GM12878 (cell line): ENCODE results near the gene ACCS. TPM values are rescaled to one million over a fixed set of nuclear protein-coding genes. Genes with fewer than 3 reads are reported as not detected.

Source experiments
- ATAC-seq: fragments of 200-7000 bp; cut with Tn5 transposase; 3 replicates; pipeline ENCODE4 v1.9.1; 2020; ENCODE audit warnings: mild to moderate bottlenecking, moderate library complexity
- BruUV-seq: library from RNA; stranded (reverse); fragments of 400-500 nt; replicated peaks from 2 replicates; lab custom pipeline; 2021; lab: Mats Ljungman, UMichigan
- CTCF ChIA-PET: fragments of 300-600 bp; sonication (Branson Sonifier 250); formaldehyde crosslinking; extraction: SDS; loops from one replicate; lab custom pipeline; 2021; ENCODE audit warnings: inconsistent platforms; lab: Yijun Ruan, JAX
- POLR2A ChIA-PET: fragments of 350-600 bp; formaldehyde crosslinking; extraction: SDS; loops from one replicate; lab custom pipeline; 2021; ENCODE audit warnings: inconsistent platforms; lab: Charles Lee
- RAD21 ChIA-PET: fragments of 300-600 bp; sonication (Branson Sonifier 250); formaldehyde crosslinking; loops from one replicate; lab custom pipeline; 2023; ENCODE audit warnings: antibody characterized with exemption; ENCODE audit not compliant: unreplicated experiment; lab: Charles Lee
- SMC1A ChIA-PET: fragments of 300-600 bp; sonication (Branson Sonifier 250); formaldehyde crosslinking; loops from one replicate; lab custom pipeline; 2023; ENCODE audit not compliant: unreplicated experiment, uncharacterized antibody; lab: Charles Lee
- DNase-seq: peaks from one replicate; pipeline ENCODE4 v3.0.0-alpha.2; 2011; ENCODE audit warnings: low read depth, low spot score
- FAIRE-seq: peaks from 3 replicates; lab custom pipeline; 2011; peaks lifted over from hg19 to GRCh38; lab: Jason Lieb, UNC
- H2AFZ ChIP-seq: 2 replicates; pipeline ENCODE4 v1.6.0; 2011; ENCODE audit warnings: low read depth, low read length, control low read depth; ENCODE audit not compliant: control insufficient read depth
- H3K27ac ChIP-seq: 2 replicates; pipeline ENCODE4 v1.5.1; 2011; ENCODE audit warnings: control low read depth; ENCODE audit not compliant: control insufficient read depth, insufficient read depth
- H3K27me3 ChIP-seq, 2 experiments: replicated peaks in 1 of 2; 2 replicates each; pipeline versions ENCODE4 v1.6.0 to v1.6.1; 2011; ENCODE audit warnings: low read length in 1 of 2; ENCODE audit not compliant: control insufficient read depth in 2 of 2, insufficient read depth in 2 of 2
- H3K36me3 ChIP-seq, 2 experiments: 2 replicates each; pipeline ENCODE4 v1.5.1; 2011; ENCODE audit warnings: low read length in 1 of 2; ENCODE audit not compliant: control insufficient read depth in 2 of 2, insufficient read depth in 2 of 2
- H3K4me1 ChIP-seq: 2 replicates; pipeline ENCODE4 v1.6.1; 2011; ENCODE audit warnings: mild to moderate bottlenecking, low read length, moderate library complexity, mixed read lengths; ENCODE audit not compliant: control insufficient read depth, insufficient read depth
- H3K4me2 ChIP-seq: 2 replicates; pipeline ENCODE4 v1.6.0; 2011; ENCODE audit warnings: control low read depth; ENCODE audit not compliant: control insufficient read depth, insufficient read depth
- H3K4me3 ChIP-seq: fragments of 200-600 bp; sonication (generic); 2 replicates; pipeline ENCODE4 v1.5.1; 2016
- H3K79me2 ChIP-seq: 2 replicates; pipeline ENCODE4 v1.6.0; 2011; ENCODE audit warnings: low read length; ENCODE audit not compliant: control insufficient read depth, insufficient read depth
- H3K9ac ChIP-seq: 2 replicates; pipeline ENCODE4 v1.8.0; 2011; ENCODE audit warnings: low read length, control low read depth, mixed read lengths; ENCODE audit not compliant: control insufficient read depth, insufficient read depth
- H3K9me3 ChIP-seq: replicated peaks from 3 replicates; pipeline ENCODE4 v1.5.1; 2011; ENCODE audit warnings: mild to moderate bottlenecking, low read length; ENCODE audit not compliant: control insufficient read depth, insufficient read depth
- H4K20me1 ChIP-seq: 2 replicates; pipeline ENCODE4 v1.6.0; 2011; ENCODE audit not compliant: control insufficient read depth, insufficient read depth
- BACH1 ChIP-seq: fragments of 450-650 bp; IDR thresholded peaks from 2 replicates; pipeline ENCODE4 v1.6.1; 2017; ENCODE audit warnings: mild to moderate bottlenecking, borderline replicate concordance
- CUX1 ChIP-seq: IDR thresholded peaks from 2 replicates; pipeline ENCODE4 v1.6.1; 2012; ENCODE audit warnings: improper control_type of control experiment, low read depth, low read length; ENCODE audit not compliant: insufficient replicate concordance
- ESRRA ChIP-seq: IDR thresholded peaks from 2 replicates; pipeline ENCODE4 v1.6.1; 2012; ENCODE audit warnings: mild to moderate bottlenecking, low read length, improper control_type of control experiment
- HDGF ChIP-seq: fragments of 450-650 bp; IDR thresholded peaks from 2 replicates; pipeline ENCODE4 v1.6.1; 2016; ENCODE audit warnings: antibody characterized with exemption
- HSF1 ChIP-seq: fragments of 150-350 bp; IDR thresholded peaks from 2 replicates; pipeline ENCODE4 v1.6.1; 2014; ENCODE audit warnings: mild to moderate bottlenecking, low read depth, low read length
- MAX ChIP-seq: IDR thresholded peaks from 2 replicates; pipeline ENCODE4 v1.6.1; 2012; ENCODE audit warnings: low read depth, low read length, improper control_type of control experiment
- POLR2AphosphoS5 ChIP-seq: IDR thresholded peaks from 2 replicates; pipeline ENCODE4 v1.6.1; 2011; ENCODE audit warnings: mild to moderate bottlenecking, low read length, inconsistent platforms
- SIN3A ChIP-seq: IDR thresholded peaks from 2 replicates; pipeline ENCODE4 v1.6.1; 2012; ENCODE audit warnings: low read depth, low read length, improper control_type of control experiment
- SUZ12 ChIP-seq: fragments of 200-600 bp; sonication (generic); IDR thresholded peaks from one replicate; pipeline ENCODE4 v1.6.1; 2018; ENCODE audit warnings: antibody characterized with exemption, mild to moderate bottlenecking; ENCODE audit not compliant: unreplicated experiment
- TBL1XR1 ChIP-seq: IDR thresholded peaks from 2 replicates; pipeline ENCODE4 v1.6.1; 2012; ENCODE audit warnings: low read depth, low read length, improper control_type of control experiment
- YBX1 ChIP-seq: fragments of 450-650 bp; IDR thresholded peaks from 2 replicates; pipeline ENCODE4 v1.6.1; 2016; ENCODE audit warnings: antibody characterized with exemption
- WGBS: methylation state at CpG from one replicate; pipeline ENCODE4 v1.1.6; 2016; ENCODE audit warnings: low lambda C conversion rate; ENCODE audit not compliant: insufficient replicate concordance, insufficient coverage; ENCODE audit errors: missing lambda C conversion rate; 5-methylcytosine and 5-hydroxymethylcytosine counted together
- in situ Hi-C: fragments of 300-500 bp; cut with MboI; formaldehyde crosslinking; loops from 9 replicates; pipeline ENCODE4 v1.14.3; 2018; ENCODE audit warnings: mixed read lengths
- intact Hi-C: fragments of 100-400 bp; cut with micrococcal nuclease; formaldehyde crosslinking; loops from one replicate; pipeline ENCODE4 v1.14.2; 2022; ENCODE audit not compliant: unreplicated experiment
- polyA plus RNA-seq, 11 experiments: library from polyadenylated mRNA; depleted of rRNA in 4 of 11; unstranded in 6 of 11; stranded (reverse) in 5 of 11; fragments of >200 nt; fragmentation: Nextera tagmentation in 4 of 11; fragmentation: Illumina TruSeq in 1 of 11; extraction: Ambion mirVana in 4 of 11; extraction: Trizol in 1 of 11; gene quantifications; 1 replicate in 1 of 11; 2 replicates in 10 of 11; pipeline versions ENCODE4 v1.2.1 to v1.2.3, GENCODE V29; 2011 to 2016; ENCODE audit warnings: inconsistent platforms in 2 of 11, missing spikeins in 2 of 11, low read depth in 1 of 11
- total RNA-seq, 4 experiments: library from RNA; depleted of rRNA in 3 of 4; stranded (reverse); fragments of >200 nt in 3 of 4; fragmentation: Illumina TruSeq in 1 of 4; extraction: Trizol in 1 of 4; gene quantifications; 2 replicates each; pipeline versions ENCODE4 v1.2.1 to v1.2.3, GENCODE V29; 2013 to 2021

The ACCS gene
- total and polyA plus RNA-seq, 10 of the 15 experiments (the other 5 are each of a cell fraction or from before 2014, with no cell fraction given), result 4.8 to 35.9 (median 17.0) TPM

- H3K9me3 ChIP-seq, result no peaks in the 10 kb centered on the region; the same call in 2 of the 3 replicates
- CTCF ChIA-PET, result no interaction called here
- intact Hi-C loops, result no loop called here
- POLR2A ChIA-PET, result interaction anchor here (0.7 kb wide), 1 partner anchor 69 kb away, joined by 3 read pairs; no protein-coding TSS in a partner anchor
- no peaks in the 10 kb centered on the region for H3K4me1 ChIP-seq
- 43% methylated on average over 3 of the region's 3 CpGs for WGBS
- peaks cover 0 to 3% of the 10 kb centered on the region in 2 experiments; a peak in 1 of 4 replicates for H3K27me3 ChIP-seq
- no peak overlapping the region for H3K4me3 ChIP-seq
- no peak overlapping the region for H3K4me2 ChIP-seq
- no peaks in the 10 kb centered on the region for H3K79me2 ChIP-seq
- TF ChIP-seq CUX1 (no peak), SUZ12 (no peak), BACH1 (no peak), ESRRA (no peak), MAX (no peak), YBX1 (no peak), SIN3A (no peak), POLR2AphosphoS5 (no peak), TBL1XR1 (no peak), HSF1 (no peak), HDGF (no peak)
- BruUV-seq, result no TSS peak
- in situ Hi-C loops, result no loop called here
- no peak for FAIRE-seq
- RAD21 ChIA-PET, result no interaction called here
- H3K27ac ChIP-seq, result no peak overlapping the region
- no peak for DNase-seq
- no peak overlapping the region for H2AFZ ChIP-seq
- no peaks in the 10 kb centered on the region for H4K20me1 ChIP-seq
- ATAC-seq, result no peak
- SMC1A ChIA-PET, result interaction anchor here (1.2 kb wide), 1 partner anchor 54 kb away, joined by 3 read pairs; no protein-coding TSS in a partner anchor
- no peak overlapping the region for H3K9ac ChIP-seq
- H3K36me3 ChIP-seq, result no peaks in the 10 kb centered on the region
Observed at GRCh38 chr11:44033411-44033850, 32.6 kb upstream of the ACCS start.
